ENCODE measurements around the gene TLN1.

TLN1 gene, protein sequence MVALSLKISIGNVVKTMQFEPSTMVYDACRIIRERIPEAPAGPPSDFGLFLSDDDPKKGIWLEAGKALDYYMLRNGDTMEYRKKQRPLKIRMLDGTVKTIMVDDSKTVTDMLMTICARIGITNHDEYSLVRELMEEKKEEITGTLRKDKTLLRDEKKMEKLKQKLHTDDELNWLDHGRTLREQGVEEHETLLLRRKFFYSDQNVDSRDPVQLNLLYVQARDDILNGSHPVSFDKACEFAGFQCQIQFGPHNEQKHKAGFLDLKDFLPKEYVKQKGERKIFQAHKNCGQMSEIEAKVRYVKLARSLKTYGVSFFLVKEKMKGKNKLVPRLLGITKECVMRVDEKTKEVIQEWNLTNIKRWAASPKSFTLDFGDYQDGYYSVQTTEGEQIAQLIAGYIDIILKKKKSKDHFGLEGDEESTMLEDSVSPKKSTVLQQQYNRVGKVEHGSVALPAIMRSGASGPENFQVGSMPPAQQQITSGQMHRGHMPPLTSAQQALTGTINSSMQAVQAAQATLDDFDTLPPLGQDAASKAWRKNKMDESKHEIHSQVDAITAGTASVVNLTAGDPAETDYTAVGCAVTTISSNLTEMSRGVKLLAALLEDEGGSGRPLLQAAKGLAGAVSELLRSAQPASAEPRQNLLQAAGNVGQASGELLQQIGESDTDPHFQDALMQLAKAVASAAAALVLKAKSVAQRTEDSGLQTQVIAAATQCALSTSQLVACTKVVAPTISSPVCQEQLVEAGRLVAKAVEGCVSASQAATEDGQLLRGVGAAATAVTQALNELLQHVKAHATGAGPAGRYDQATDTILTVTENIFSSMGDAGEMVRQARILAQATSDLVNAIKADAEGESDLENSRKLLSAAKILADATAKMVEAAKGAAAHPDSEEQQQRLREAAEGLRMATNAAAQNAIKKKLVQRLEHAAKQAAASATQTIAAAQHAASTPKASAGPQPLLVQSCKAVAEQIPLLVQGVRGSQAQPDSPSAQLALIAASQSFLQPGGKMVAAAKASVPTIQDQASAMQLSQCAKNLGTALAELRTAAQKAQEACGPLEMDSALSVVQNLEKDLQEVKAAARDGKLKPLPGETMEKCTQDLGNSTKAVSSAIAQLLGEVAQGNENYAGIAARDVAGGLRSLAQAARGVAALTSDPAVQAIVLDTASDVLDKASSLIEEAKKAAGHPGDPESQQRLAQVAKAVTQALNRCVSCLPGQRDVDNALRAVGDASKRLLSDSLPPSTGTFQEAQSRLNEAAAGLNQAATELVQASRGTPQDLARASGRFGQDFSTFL (N-terminal part only)

GRCh38 chr9:35732185-35732799, at the start of gene TLN1, which contains the start of gene CREB3:
Gene TLN1, minus strand, starts transcription at chr9:35732195. Its CDS starts 6,501 bp downstream, at chr9:35725694.
Gene CREB3, plus strand, starts transcription at chr9:35732666. Its CDS starts 107 bp downstream, at chr9:35732773.
- DNase-seq, result peak; percentile 96

DNA sequence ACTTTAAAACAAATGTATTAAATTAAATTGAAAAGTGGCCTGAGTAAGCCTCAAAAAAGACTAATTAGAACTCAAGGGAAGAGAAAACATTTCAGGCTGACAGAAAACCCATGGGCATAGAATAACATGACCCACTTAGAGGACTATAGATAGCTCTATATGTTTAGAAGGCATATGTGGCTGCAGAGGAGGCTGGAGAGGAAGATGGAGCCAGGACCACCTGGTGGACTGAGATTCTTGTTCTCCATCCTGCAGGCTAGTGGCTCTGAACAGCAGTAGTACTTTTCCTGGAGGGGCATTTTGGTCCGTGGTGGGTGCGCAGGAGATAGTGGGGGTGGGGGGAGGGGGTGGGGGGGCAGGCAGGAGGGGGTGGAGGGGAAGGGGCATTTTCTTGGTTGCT, 49.1 kb upstream of the TLN1 start:
- no peak for DNase-seq

GRCh38 chr9:35778496-35778895, 46.5 kb upstream of the TLN1 start:
- no peak for DNase-seq

- DNase-seq, result no peak
Observed at GRCh38 chr9:35776018-35776417, 44.0 kb upstream of the TLN1 start.

DNA sequence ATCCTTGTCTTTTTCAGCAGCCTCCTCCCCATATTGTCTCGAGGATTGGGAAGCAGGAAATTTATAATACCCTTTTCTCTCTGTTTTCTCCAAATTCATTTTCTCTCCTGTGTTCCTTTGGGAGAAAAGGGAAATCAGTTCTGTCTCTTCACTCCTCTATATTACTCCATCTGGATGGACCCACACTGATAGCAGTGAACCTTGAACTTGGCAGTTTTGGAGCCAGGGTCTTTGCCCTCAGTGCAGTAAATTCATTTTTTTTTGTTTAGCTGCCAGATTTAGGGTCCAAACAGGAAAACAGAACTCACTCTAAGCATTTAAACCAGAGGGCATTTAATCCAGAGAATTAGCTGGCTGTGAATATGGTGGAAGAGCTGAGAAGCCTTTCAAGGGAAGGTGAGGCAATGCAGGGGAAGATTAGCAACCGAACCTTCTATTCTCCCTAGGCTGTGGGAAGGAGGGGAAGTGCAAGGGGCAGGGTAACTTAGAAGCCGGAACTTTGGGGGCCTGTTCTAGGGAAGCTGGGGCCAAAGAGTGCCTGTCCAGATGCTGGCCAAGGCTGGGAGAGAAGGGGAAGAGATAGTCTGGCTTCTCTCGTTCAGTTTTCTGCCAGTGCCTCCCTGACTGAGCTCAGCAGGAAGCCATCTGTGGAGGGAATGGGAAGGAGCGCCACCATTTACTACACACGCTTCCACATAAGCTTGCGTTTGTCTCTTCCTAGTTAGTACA, 43.1 kb upstream of the TLN1 start:
- DNase-seq, result no peak

DNA sequence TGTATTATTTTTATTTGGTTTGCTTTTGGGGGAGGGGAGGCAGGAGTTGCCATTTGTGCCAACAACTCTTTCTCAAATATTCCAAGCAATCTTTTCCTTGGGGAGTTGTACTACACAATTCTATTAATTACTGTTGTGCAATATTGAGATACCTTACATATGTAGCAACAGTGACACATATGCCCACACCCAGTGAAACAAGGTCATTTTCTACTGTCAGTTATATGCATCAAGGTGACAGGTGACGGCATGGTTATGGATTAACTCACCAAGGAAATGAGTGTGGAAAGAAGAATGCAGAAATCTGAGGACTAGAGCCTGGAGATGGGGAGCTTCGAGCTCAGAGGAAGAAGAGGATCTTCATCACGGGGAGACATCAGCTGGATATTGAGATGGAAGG, 39.9 kb upstream of the TLN1 start:
- no peak for DNase-seq

DNA sequence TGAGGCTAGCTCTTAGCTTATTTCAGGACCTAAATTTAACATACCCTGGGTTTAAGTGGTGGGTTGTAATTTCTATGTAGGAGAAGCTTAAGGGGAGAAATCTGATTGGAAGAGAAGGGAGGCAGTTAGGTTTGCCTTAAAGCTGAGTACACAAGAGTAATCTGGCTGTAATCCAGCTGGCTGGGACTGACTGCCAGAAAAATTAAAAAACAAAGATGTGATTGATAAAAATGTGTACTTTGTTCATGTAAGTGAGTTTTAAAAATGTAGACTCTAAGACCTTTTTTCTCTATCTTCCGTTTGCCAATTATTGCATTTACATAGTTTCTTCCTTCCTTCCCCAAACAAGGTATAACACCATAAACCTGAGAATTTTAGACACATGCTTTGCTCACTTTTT, 39.5 kb upstream of the TLN1 start:
- DNase-seq, result no peak

- DNase-seq, result no peak
Observed at GRCh38 chr9:35771075-35771433, 39.1 kb upstream of the TLN1 start.

GRCh38 chr9:35769763-35770162, 37.8 kb upstream of the TLN1 start:
- no peak for DNase-seq

DNA sequence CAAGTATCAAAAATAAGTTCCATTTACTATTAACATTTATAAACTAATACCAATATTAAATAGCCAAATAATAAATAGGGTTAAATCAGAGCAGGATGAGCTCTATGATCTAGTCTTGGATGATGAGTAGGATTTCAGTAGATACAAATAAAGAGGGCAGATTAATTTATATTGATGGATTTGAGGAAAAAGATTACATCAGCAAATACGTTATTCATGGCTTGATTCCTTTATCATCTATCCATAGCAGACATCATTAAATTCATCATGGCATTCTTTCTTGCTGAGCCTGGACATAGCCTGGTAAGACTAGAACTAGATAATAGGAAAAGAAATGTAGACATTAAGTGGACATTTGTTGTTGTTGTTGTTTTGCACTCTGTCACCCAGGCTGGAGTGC, 35.5 kb upstream of the TLN1 start:
- no peak for DNase-seq

- DNase-seq, result no peak
Observed at GRCh38 chr9:35766997-35767396, 35.0 kb upstream of the TLN1 start.

DNA sequence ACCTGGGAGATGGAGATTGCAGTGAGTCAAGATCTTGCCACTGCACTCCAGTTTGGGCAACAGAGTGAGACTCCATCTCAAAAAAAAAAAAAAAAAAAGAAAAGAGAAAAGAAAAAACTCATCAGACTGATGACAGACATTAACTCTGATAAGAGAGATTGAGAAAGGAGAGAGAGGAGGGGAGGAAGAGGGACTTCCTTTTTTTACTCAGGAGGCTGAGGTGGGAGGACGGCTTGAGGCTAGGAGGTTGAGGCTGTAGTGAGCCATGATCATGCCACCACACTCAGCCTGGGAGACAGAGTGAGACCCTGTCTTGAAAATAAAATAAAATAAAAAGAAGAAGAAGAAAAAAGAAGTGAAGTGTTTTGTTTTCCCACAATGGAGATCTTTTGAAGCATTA, 31.8 kb upstream of the TLN1 start:
- no peak for DNase-seq

DNA sequence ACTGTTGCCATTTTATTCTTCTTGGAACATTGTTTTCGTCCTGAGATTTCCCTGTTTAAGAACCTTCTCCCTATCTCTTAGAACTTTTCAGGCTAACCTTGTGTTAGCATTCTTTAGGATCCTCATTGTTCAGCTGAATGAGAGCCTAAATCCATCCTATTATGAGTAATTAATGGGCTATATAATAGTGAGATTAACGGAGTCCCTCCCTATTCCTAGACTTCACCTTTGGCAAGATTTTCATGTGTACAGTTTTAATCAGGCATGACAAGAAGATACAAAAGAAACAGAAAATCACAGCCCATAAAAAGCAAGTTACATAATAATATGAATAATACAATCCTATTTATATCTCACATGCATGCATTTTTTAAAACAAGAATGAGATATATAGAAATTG, 31.2 kb upstream of the TLN1 start:
- no peak for DNase-seq

- no peak for DNase-seq
Observed at GRCh38 chr9:35760651-35761050, 28.7 kb upstream of the TLN1 start.

GRCh38 chr9:35759795-35760194, 27.8 kb upstream of the TLN1 start:
- no peak for DNase-seq

DNA sequence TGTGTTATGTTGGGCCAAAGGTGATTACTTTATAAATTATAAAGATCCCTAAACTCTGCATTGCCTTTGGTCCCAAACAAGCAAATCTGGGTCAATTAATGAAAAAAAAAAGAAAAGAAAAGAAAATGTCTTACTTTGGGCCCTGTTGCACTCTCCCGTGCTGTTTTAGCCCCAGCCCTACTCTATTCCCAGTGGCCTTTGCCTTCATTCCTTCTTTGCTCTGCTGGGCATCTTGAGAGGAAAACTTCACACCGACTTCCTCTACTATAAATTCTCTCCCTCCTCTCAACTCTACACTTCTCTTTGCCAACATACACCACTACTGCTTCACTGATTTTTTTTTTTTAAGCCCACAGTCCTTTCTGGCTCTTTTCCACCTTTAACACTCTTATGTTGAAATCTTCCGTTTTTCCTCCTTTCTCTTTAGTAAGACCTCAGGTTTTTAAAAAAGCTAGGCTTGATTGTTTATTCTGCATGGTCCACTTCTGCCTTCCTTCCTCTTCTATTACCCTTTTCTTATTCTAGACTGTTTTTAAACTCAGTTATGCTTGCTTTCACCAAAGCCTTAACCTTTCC, 26.6 kb upstream of the TLN1 start:
- DNase-seq, result no peak

DNA sequence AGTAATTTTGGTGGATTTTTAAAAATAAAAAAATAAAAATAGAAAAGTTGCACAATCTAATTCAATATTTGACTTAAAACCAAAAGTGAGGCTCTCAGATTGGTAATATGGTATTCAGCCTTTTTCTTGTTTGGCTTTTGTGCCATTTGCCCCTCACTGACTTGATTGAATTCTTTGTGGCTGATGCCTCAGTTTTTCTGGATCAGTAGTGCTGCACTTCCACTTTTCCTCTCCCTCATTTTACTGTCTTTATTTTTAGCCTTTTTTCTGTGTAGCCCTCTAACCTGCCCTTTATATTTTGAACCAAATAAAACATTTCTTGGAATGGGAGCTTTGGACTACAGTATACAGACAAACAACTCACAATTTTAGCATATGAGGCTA, 25.9 kb upstream of the TLN1 start:
- DNase-seq, result no peak

DNA sequence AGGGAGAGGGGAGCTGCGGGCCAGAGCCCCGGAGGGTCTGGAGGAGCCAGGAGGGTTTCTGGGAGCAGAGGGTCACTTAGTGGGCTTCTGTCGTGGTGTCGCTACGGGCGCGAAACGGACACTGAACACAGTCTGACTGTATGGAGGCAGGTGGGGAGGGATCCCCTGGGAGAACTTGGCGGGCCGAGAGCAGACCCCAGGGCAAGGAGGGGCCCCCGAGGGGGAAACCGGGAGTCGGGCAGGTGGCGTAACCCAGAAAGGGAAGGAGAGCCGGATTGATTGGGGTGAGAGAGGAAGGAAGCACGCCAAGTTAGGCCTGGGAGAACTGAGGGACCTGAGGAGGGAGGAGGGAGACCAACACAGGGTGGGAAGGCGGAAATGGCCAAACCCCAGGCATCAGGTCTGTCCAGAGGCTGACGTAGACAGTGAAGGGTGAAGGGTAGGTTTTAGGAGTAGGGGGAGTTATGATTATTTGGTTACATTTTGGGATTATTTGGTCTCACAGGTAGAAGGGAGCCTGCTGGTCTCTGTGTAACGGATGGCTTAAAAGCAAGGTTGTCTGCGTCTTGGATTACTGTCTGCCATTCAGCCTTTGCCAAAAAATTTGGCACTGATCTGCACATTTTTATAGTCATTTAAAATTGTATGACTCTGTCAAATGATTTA, 25.4 kb upstream of the TLN1 start:
- DNase-seq, result no peak

GRCh38 chr9:35756275-35757225, 24.6 kb upstream of the TLN1 start:
- peak; percentile 79 for DNase-seq

GRCh38 chr9:35755071-35755470, 23.1 kb upstream of the TLN1 start:
- DNase-seq, result no peak

Data from activated T-cell treated with anti-CD3 and anti-CD28 coated beads, Interleukin-2, amount 50 U/mL, for 1 hour (primary cell).